HG02870 (cell line): Measurements from ENCODE around the gene IL27RA.

Source experiments
- ATAC-seq: cut with Tn5 transposase; IDR thresholded peaks from one replicate; pipeline ENCODE4 v1.9.1; 2021; ENCODE audit warnings: mild to moderate bottlenecking, moderate library complexity; ENCODE audit not compliant: unreplicated experiment

IL27RA gene

GRCh38 chr19:14082675-14082960 lies 51.1 kb downstream of the IL27RA start:
- no peak for ATAC-seq

DNA sequence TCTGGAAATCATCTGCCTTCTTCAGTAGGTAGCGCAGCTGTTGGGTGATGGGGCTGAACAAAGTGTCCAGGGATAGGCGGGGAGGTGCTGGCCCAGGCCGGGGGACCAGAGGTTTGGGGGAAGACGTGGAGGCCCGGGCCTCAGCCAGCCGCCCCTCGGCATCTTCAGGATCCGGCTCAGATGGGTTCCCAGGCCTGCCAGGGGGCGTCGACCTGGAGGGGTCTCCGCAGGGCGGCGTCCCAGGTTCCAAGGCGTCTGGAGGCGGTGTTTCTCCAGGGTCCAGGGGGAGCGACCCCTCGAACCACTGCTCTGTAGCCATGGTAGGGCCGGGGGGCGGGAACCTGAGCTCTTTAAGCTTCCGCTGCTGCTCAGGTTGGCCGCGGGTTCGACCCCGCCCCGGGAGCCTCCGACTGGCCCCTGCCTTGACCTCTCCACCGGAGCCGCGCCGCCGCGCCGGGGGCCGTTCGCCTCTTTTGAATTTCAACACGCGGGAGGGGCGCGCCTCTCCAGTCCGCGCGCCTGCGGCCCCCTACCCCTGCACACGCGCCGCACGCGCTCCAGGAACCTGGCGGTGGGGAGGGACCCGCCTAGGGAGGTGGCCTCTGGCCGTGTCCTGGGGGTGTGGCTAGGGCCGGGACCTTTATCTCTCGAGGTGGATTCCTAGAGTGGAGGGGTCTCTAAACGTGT lies 53.9 kb downstream of the IL27RA start, which contains the start of gene C19orf67:
Gene C19orf67, minus strand, starts transcription at position 475 of the 687 bp plus-strand sequence. Its CDS starts 156 bp downstream, at position 319.
- ATAC-seq: no peak

- no peak for ATAC-seq
Observed at GRCh38 chr19:14086098-14086497, 54.5 kb downstream of the IL27RA start.

DNA sequence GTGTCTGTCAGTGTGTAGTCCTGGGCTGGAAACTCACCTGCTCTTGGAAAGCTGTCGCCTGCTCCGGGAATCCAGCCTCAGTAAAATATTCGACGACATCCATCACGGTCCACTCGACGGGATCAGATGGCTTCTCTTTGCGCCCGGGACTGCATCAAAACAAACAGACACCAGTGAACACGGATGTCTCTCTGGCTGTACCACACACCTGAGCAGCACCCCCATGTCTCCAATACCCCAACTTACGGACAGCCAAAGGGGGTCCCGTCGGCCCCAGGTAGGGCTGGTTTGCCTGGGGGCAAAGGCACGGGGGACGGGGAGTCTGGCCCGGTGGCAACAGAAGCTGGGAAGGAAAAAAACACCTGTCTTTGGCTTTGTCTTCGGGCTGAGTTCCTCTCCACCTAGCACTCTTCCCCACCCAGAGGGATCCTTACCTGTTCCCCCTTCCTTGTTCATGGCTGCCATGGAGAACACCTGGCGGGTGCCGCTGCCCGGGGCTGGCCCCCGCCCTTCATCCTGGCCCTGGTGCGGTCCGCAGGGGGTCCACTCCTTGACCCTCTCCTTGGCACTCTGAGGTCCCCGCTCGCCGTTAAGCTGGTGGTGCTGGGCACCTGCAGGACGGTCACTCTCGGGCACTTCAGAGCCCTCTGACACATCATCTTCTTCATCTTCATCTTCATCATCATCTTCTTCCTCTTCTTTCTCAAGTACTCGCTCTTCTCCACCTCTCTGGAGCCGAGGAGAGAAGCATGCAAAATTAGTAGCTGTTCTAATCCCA lies 57.3 kb downstream of the IL27RA start:
- no peak for ATAC-seq

GRCh38 chr19:14089412-14089661 lies 57.8 kb downstream of the IL27RA start:
- no peak for ATAC-seq

- ATAC-seq: no peak
Observed at GRCh38 chr19:14089662-14090508, 58.3 kb downstream of the IL27RA start.

GRCh38 chr19:14090509-14091080 lies 59.0 kb downstream of the IL27RA start, which contains the start of gene SAMD1:
SAMD1 (minus strand) TSS chr19:14090751.
- ATAC-seq: peak; percentile 35

GRCh38 chr19:14091081-14091812 lies 59.7 kb downstream of the IL27RA start:
- ATAC-seq: peak; percentile 53

DNA sequence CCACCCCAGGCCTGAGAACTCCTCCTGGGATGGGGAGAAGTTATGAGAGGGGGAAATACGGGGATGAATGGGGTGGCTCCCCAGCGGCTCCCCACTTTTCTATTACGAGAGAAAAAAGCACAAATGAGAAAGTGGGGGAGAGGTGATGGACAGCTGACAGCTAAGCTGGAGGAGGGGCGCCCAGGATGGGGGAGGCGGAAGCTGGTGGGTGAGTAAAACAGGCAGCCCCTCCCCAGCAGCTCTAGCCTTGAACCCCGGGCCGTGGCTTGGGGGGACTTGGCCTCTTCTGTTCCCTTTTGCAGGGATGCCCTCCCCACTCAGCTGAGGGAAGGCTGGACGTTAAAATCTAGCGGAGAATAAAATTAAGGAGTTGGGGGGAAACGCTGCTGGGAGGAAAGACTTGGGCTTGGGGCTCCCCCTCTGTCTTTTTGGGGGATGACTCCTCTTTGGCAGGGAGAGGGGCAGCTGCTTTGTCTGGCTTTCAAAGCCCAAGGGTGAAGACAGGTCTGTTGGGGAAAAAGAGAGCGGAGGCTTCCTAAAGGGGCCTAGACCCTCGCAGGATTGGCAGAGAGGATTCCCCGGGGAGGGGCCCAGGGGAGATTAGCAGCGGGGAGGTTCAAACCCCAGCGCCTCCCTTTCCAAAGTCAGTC lies 60.4 kb downstream of the IL27RA start:
- ATAC-seq: no peak

DNA sequence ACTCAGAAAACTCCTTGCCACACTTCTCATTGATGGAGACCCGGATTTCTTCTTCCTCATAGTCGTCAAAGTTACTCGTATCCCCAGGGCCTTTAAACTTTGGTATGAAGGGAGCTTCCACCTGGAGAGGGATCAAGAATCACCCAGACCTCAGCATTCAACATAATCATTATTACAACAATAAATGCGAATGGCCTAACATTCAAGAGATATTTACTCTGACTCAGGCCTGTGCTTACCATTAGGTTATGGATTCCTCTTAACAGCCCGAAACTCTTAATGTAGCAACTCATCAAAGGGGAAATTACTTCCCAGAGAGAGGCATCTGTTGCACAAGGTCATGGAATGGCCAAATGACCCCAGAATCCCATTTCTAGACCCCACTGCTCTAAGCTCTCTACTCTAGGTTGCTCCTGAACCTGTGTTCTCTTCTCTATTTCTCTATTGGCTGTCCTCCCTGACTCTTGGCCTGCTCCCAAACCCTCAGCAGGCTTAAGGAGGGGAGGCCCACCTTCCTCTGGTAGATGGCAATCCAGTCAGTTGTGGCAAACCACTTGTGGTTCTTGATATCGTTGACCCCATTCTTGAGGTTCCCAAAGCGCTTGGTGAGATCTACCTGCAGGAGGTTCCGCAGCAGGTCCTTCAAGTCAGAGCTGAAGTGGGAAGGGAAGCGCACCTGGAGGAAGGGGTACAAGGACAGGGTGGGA lies 61.7 kb downstream of the IL27RA start:
- ATAC-seq: no peak

DNA sequence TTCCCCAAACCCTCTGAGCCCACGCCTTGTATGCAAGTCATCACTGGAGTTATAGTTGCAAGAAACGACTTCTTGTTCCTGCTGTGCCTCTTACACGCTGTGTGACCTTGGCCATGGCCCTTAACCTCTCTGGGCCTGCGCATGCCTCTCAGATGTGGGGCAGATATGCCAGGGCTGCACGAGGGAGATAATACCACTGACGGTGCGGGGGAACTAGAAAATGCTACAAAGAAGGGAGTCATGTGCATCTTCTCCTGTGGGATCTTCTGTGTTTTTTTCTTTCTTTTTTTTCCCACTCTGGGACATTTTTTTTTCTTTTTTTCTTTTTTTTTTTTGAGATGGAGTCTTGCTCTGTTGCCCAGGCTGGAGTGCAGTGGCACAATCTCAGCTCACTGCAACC lies 63.3 kb downstream of the IL27RA start:
- ATAC-seq: no peak

GRCh38 chr19:14096272-14096992 lies 64.9 kb downstream of the IL27RA start:
- no peak for ATAC-seq

DNA sequence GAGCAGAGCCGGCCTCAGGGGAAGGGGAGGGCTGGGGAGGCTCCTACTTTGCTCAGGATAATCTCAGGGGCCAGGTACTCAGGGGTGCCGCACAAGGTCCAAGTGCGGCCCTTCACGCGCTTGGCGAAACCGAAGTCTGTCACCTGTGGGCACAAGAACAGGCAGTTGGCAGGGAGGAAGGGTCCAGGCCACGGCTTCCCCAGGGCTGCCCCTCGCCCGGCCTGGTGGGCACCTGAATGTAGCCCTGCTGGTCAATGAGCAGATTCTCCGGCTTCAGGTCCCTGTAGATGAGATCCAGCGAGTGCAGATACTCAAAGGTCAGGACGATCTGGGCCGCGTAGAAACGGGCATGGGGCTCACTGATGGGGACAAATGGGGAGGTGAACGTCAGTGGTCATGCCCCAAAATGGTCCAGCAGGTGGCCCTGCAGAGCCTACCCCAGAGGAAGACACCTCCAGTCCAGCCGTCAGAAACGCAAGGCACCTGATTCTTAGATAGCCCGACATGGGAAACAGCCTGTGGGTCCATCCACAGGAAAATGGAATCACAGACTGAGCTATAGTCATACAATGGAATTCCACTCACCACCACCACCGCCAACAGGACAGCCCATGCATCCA lies 66.1 kb downstream of the IL27RA start:
- no peak for ATAC-seq

GRCh38 chr19:14101003-14101545 lies 69.5 kb downstream of the IL27RA start:
- no peak for ATAC-seq

GRCh38 chr19:14102102-14102696 lies 70.6 kb downstream of the IL27RA start:
- ATAC-seq: no peak

DNA sequence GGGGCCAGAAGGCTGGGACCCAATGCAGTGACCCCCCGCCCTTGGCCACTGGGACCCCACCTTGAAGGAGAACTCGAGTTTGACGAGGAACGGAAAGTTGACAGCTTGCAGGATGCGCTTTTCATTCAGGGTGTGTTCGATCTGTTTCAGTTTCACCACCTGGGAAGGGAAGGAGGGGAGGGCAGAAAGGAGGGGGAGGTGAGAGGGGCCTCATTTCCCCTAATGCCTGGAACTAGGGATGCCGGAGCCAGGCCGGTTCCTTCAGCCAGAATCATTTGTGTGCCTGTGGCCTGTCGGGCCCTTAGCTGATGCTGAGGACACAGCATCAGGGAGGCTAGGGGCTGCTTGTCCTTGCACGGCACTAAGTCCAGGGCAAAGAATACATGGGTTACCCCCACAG lies 71.2 kb downstream of the IL27RA start:
- ATAC-seq: no peak
